H54 (cell line): ENCODE results near the gene ENTR1.
A peak's percentile ranks its signal among the peaks of the same experiment; 100 is the strongest.
"Not testable (repeated sequence)": the region's sequence is repeated elsewhere in the genome, so short reads cannot be mapped to it uniquely, and the experiment has no call there.

Experiments
- DNase-seq: peaks from one replicate; pipeline ENCODE4 v3.0.0; 2011; ENCODE audit warnings: low spot score, mixed read lengths; ENCODE audit not compliant: insufficient read length
- FAIRE-seq: peaks from 3 replicates; lab custom pipeline; 2011; peaks lifted over from hg19 to GRCh38; lab: Jason Lieb, UNC
- POLR2A ChIP-seq: IDR thresholded peaks from 2 replicates; pipeline ENCODE4 v1.6.1; 2011; ENCODE audit warnings: low read depth, mild to moderate bottlenecking, low read length

ENTR1 gene

DNA sequence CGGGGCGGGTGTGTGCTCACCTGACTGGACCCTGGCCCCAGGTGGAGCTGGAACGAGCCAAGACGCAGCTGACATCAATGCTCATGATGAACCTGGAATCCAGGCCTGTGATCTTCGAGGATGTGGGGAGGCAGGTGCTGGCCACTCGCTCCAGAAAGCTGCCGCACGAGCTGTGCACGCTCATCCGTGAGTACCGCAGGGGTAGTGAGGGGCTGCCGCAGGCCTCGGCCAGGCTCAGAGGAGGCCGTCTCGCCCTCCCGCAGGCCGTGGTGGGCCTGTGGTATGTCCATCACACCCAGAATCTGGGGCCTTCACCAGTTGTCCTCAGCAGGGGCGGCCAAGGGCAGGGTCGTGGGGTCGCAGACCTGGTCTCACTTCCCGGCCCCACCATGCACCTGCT, 11.4 kb upstream of the ENTR1 start:
- DNase-seq: no peak
- no peak for FAIRE-seq
- no peak for TF ChIP-seq POLR2A

DNA sequence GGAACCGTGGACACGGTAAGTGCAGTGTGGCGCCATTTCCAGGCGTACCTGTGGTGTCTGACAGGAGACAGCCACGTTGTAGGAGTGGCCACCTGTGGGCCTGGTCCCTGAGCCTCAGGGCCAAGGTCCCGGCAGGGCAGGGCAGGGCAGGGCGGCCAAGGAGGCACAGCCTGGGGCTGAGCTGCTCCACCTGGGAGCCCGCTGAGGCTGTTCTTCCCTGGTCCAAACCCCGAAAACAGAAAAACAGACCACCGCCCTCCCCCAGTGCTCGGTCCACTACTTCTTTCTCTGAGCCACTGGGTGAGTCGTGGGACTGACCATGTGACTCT, 8.6 kb upstream of the ENTR1 start:
- no peak for FAIRE-seq
- no peak for TF ChIP-seq POLR2A

DNA sequence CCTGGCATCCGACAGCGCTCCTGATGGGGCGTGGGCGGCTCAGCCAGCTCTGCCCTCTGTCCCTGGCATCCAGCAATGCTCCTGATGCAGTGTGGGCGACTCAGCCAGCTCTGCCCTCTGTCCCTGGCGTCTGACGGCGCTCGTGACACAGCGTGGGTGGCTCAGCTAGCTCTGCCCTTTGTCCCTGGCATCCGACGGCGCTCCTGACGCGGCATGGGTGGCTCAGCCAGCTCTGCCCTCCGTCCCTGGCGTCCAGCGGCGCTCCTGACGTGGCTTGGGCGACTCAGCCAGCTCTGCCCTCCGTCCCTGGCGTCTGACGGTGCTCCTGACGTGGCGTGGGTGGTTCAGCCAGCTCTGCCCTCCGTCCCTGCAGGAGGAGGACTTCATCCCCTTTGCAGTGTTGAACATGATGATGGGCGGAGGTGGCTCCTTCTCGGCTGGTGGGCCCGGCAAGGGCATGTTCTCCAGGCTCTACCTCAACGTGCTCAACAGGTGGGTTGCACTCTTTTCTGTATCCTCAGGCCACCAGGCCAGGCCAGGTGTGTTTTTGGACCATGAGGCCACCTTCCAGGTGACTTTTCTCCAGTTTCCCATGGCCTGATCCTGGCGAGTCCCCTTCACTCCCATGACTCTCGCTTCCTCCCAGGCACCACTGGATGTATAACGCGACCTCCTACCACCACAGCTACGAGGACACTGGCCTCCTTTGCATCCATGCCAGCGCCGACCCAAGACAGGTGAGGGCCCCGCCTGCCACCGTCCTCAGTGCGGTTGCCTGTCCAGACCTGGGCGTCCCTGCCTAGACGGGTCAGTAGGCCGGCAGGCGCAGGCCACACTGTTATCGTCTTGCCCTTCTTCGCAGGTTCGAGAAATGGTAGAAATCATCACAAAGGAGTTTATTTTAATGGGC, 8.0 kb upstream of the ENTR1 start:
- DNase-seq (no peak), FAIRE-seq (no peak)
- TF ChIP-seq POLR2A: no peak

More for the DNA sequence above, 8.6 kb upstream of the ENTR1 start:
- no peak for DNase-seq

DNA sequence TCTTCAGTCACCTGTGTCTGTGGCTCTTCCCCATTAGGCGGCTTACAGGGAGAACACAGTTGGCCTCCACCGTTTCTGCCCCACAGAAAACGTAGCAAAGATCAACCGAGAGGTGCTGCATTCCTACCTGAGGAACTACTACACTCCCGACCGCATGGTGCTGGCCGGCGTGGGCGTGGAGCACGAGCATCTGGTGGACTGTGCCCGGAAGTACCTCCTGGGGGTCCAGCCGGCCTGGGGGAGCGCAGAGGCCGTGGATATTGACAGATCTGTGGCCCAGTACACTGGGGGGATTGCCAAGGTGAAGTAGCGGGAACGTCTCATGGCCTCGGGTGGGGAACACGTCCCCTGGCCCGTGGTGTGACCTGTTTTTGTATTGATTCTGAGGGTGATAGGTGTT, 6.5 kb upstream of the ENTR1 start:
- DNase-seq: no peak
- TF ChIP-seq POLR2A: no peak
- no peak for FAIRE-seq

DNA sequence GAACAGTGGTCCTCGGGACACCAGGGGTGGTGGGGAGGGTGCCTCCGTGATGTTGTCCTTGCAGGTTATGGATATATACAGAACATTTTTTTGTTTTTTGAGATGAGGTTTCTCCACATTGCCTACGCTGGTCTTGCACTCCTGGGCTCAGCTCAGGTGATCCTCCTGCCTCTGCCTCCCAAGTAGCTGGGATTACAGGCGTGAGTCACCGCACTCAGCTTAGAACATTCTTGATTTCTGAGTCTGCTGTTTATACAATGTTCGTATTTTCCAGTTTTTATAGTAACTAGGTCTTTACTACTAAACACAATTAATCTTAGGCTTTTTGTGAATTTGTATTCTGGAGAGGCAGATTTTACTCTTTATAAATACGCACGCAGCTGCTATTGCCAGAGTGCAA, 6.0 kb upstream of the ENTR1 start:
- DNase-seq (no peak), FAIRE-seq (no peak)
- TF ChIP-seq POLR2A: no peak

DNA sequence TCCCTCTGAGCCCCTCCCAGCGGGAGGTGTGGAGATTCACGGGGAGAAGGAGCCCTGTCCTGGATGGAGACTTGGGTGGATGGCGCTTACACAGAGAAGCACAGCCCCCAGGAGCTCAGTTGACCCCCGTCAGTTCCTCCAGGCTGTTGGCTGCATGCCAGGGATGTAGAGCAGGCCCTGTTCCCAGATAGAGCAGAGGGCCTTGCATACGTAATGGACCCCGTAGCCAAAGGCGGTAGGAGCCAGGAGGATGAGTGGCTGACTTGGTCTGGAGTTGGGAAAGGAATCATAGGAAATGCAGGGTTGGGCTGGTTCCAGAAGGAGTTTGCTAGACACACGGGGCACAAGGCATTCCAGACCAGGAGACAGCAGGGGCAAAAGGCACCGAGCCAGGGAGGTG, 2.5 kb upstream of the ENTR1 start:
- DNase-seq (no peak), FAIRE-seq (no peak)
- TF ChIP-seq POLR2A: no peak

DNA sequence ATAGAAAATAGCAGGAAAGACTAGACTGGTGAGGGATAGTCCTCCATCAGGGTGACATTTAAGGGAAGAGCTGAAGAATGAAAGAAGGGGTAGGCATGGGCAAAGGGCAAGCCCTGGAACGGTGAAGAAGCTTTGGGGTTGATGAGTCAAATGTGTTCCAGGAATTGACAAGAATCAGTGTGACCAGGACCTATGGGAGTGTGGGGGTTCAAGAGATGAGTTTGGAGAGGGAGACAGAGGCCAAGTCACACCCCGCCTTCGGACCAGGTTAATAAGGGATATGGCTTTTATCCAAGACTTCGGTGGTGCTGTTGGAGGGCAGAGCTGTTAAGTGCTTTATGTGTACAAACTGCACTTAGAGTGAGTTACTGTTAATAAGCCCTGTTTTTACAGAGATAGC, 964 bp upstream of the ENTR1 start:
- DNase-seq (no peak), FAIRE-seq (no peak)
- TF ChIP-seq POLR2A: no peak

DNA sequence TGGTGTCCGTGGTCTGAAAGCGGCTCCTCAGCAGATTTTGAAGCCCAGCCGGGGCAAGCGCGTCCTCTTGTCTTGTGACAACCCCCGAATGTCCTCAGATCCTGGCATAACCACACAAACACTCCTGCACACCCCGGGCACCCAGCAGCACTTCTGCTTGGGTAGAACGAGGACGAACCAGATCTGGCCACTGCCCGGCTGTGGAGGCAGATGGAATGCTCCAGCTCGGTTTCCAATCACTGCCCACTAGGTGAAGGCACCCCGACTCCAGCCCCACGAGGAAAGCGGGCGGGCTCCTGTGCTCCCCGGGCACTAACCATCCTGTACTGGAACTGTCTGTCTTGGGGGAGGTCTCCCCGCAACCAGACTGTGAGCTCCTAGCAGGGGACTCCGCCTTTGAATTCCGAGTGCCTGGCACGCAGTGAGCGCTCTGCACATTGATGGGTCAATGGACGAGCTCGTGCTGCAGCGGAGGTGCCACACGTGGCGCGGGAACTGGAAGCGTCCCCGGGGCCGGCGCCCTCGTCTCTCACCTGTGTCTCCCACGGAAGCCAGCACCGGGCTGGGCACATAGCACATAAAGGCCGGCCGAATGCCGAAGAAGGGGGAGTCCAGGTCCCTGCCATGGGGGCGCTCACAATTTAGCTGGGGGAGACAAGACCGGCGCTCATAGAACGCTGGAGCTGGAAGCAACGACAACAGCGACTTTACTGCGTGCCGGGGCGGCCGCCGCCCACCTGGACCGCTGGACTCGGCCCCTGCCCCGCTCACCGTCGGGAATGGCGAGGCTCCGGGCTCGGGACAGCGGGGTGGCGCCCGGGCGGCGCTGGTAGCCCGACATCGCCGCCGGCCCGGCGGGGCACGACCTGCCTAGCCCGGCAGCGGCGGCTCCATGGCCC, 608 bp downstream of the ENTR1 start:
- TF ChIP-seq POLR2A: peak; percentile 6; the same call in 1 of the 2 replicates
- DNase-seq (peak; percentile 58), FAIRE-seq (no peak)

DNA sequence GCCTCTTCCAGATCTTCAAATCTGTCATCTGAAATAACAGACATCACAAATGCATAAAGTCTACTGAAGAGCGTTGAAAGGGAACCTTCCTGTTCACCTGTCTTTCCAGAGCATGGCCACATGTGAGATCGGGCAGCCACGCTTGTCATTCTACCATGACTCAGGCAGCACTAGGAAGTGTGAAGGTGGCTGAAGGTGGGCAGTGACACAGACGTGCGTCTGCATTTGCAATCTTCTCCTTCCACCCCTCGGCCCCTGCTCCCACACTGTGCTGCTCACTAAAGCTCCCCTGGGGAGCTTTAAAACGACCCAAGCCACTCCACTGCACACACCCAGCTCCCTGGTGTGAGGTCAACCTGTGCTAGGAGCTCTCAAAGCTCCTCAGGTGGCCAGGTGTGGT, 2.5 kb downstream of the ENTR1 start:
- FAIRE-seq: no peak
- no peak for TF ChIP-seq POLR2A
- DNase-seq: no peak

DNA sequence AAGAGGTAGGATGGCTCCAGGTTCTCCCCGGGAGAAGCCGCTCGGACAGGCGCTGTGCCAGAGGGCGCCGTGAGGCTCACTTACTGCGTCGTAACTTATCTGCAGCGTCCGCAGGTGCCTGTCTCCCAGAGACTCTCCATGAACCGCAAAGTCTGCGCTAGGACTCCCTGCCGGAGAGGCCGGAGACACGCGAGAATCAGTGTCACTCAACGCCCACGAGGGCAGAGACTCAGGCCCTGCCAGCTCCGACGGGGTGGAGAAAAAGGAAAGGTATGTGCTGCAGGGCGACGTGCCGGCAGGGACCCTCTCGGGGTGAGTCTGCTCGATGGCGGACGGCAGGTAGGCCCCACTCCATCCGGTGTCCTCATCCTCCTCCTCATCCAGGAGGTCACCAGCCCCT, 3.4 kb downstream of the ENTR1 start:
- DNase-seq, FAIRE-seq: not testable (repeated sequence)

DNA sequence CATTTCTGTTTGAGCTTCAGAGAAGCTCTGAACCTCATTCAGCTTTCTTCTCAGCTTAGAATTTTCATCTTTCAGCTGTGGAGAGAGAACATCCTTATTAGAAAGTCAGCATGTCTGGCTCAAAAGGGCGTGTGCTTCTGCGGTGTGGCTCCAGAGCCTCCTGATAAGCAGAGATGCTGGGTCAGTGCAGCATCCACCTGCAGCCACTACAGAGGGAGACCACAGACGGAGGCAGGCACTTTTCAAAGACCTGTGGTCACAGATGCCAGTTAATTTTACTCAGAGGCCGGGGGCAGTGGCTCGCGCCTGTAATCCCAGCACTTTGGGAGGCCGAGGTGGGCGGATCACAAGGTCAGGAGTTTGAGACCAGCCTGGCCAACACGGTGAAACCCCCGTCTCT, 4.5 kb downstream of the ENTR1 start:
- FAIRE-seq, DNase-seq: not testable (repeated sequence)

DNA sequence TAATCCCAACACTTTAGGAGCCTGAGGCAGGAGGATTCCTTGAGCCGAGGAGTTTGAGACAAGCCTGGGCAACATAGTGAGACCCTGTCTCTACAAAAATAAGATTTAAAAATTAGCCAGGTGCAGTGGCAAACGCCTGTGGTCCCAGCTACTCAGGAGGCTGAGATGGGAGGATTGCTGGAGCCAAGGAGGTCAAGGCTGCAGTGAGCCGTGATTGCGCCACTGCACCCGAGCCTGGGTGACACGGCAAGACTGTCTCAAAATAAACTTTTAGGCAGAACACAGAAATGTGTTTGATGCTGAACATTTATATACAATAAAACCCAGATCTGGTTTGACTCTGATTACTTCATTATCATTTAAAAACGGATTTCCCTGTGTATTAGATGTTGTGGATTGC, 4.9 kb downstream of the ENTR1 start:
- DNase-seq (no peak), FAIRE-seq (no peak)
- TF ChIP-seq POLR2A: no peak

DNA sequence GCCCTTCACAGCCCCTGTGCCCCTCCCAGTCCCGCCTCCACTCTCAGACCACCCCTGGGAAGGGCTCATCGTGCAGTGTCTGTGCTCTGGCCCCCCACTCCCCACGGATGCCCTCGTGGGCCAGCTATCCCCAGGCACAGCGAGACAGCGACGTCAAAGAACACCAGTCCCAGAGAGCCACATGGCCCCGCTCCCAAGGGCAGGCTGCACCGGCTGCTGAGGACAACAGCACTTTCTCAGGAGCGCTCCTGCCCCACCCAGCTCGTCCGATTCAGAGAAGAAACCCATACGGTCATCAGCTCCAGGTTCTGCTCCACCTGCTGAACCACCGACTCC, 5.6 kb downstream of the ENTR1 start:
- no peak for FAIRE-seq
- TF ChIP-seq POLR2A: no peak
- no peak for DNase-seq

DNA sequence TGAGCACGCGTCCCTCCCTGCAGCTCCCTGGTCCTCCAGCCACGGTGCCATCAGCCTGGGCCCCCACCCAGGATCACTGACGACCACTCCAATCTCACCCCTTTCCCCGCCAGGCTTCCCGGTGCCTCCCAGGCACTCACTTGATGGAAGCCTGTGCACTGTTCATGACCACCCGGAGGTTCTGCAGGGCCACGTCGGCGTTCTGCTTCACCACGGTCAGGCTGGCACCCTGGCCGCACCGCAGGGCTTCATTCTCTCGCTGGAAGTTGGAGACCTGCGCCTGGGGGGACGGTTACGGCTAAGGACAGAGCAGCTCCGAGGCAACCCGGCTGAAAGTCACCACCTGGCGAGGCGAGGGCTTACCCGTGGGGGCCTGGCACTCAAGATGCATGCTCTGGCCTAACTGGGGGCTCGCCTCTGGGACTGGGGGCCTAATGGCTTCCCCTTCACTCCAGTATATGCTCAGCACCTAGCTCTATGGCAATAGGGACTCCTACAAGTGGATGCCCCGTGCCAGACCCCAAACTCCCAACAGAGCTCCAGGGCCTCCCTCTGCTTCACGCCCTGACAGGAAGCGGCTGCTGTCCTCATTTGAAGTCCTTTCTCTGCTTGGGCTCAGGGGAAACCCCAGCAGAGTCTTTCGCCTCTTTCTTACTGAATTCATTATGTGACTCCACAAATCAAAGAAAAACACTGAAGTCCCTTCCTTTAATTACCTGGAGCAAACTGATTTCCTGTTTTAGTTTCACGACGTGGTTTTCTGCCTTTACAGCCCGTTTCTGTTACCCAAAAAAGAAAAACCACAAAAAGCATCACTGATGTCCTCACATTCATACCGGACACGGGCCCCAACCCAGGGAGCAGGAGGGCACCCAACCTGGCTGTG, 6.3 kb downstream of the ENTR1 start:
- DNase-seq (no peak), FAIRE-seq (no peak)
- no peak for TF ChIP-seq POLR2A
